ENCODE measurements around the gene IFNL3. TPM values are rescaled to one million over a fixed set of nuclear protein-coding genes. Genes with fewer than 3 reads are reported as not detected.

IFNL3 gene
- total RNA-seq, 1 donor from 2014 or later = not detected

GRCh38 chr19:39261704-39262103 lies 16.9 kb upstream of the IFNL3 start:
- no peak overlapping the region for H3K4me3 Mint-ChIP-seq (ENCODE audit: unreplicated experiment)
- peaks cover 4% of the 10 kb centered on the region for H3K9me3 Mint-ChIP-seq (ENCODE audit: unreplicated experiment)
- H3K27me3 ChIP-seq (ENCODE audit: insufficient read depth, low read length) = peaks cover 36% of the 10 kb centered on the region
- no peak for FAIRE-seq
- TF ChIP-seq EZH2 (IDR thresholded peaks at IDR 0.05; ENCODE audit: insufficient read depth, low read length) = no peak
- TF ChIP-seq, protein P1, sequence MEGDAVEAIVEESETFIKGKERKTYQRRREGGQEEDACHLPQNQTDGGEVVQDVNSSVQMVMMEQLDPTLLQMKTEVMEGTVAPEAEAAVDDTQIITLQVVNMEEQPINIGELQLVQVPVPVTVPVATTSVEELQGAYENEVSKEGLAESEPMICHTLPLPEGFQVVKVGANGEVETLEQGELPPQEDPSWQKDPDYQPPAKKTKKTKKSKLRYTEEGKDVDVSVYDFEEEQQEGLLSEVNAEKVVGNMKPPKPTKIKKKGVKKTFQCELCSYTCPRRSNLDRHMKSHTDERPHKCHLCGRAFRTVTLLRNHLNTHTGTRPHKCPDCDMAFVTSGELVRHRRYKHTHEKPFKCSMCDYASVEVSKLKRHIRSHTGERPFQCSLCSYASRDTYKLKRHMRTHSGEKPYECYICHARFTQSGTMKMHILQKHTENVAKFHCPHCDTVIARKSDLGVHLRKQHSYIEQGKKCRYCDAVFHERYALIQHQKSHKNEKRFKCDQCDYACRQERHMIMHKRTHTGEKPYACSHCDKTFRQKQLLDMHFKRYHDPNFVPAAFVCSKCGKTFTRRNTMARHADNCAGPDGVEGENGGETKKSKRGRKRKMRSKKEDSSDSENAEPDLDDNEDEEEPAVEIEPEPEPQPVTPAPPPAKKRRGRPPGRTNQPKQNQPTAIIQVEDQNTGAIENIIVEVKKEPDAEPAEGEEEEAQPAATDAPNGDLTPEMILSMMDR (IDR thresholded peaks at IDR 0.05; ENCODE audit: insufficient read depth, low read depth, low read length) = no peak
- H3K27ac Mint-ChIP-seq (ENCODE audit: unreplicated experiment) = no peak overlapping the region
- H3K9me3 ChIP-seq (ENCODE audit: insufficient read depth, low read depth, low read length) = no peaks in the 10 kb centered on the region
- no peaks in the 10 kb centered on the region for H4K20me1 ChIP-seq (ENCODE audit: insufficient read depth, low read length)
- peaks cover 49% of the 10 kb centered on the region for H3K27me3 Mint-ChIP-seq (ENCODE audit: low read depth, unreplicated experiment)
- H3K4me1 ChIP-seq (ENCODE audit: insufficient read depth, low read length) = no peaks in the 10 kb centered on the region
- no peak overlapping the region for H2AFZ ChIP-seq (ENCODE audit: low read depth, low read length)
- no peak overlapping the region for H3K9ac ChIP-seq (ENCODE audit: low read length)
- H3K79me2 ChIP-seq (ENCODE audit: insufficient read depth, low read length) = no peaks in the 10 kb centered on the region
- H3K36me3 ChIP-seq (ENCODE audit: insufficient read depth, low read length) = no peaks in the 10 kb centered on the region
- DNase-seq (ENCODE audit: low read depth) = no peak
- no peak overlapping the region for H3K4me3 ChIP-seq (ENCODE audit: insufficient read depth, low read depth, low read length)
- no peaks in the 10 kb centered on the region for H3K36me3 Mint-ChIP-seq (ENCODE audit: low read depth, unreplicated experiment)
- peaks cover 4% of the 10 kb centered on the region for H3K4me1 Mint-ChIP-seq (ENCODE audit: low read depth, unreplicated experiment)
- no peak overlapping the region for H3K27ac ChIP-seq (ENCODE audit: low read depth, low read length)
- no peak overlapping the region for H3K4me2 ChIP-seq (ENCODE audit: low read length)

- no peaks in the 10 kb centered on the region for H3K9me3 ChIP-seq (ENCODE audit: insufficient read depth, low read depth, low read length)
- H4K20me1 ChIP-seq (ENCODE audit: insufficient read depth, low read length) = no peaks in the 10 kb centered on the region
- no peak for FAIRE-seq
- Mint-ChIP-seq H3K27me3 (ENCODE audit: low read depth, unreplicated experiment) (peaks cover 53% of the 10 kb centered on the region), H3K4me3 (ENCODE audit: unreplicated experiment) (no peak overlapping the region), H3K36me3 (ENCODE audit: low read depth, unreplicated experiment) (no peaks in the 10 kb centered on the region), H3K27ac (ENCODE audit: unreplicated experiment) (no peak overlapping the region), H3K4me1 (ENCODE audit: low read depth, unreplicated experiment) (peaks cover 4% of the 10 kb centered on the region), H3K9me3 (ENCODE audit: unreplicated experiment) (peaks cover 3% of the 10 kb centered on the region)
- H3K4me3 ChIP-seq (ENCODE audit: insufficient read depth, low read depth, low read length) = no peak overlapping the region
- TF ChIP-seq, protein P1 (IDR thresholded peaks at IDR 0.05; ENCODE audit: insufficient read depth, low read depth, low read length) = no peak
- no peak for TF ChIP-seq EZH2 (IDR thresholded peaks at IDR 0.05; ENCODE audit: insufficient read depth, low read length)
- no peak overlapping the region for H3K27ac ChIP-seq (ENCODE audit: low read depth, low read length)
- H2AFZ ChIP-seq (ENCODE audit: low read depth, low read length) = no peak overlapping the region
- H3K4me2 ChIP-seq (ENCODE audit: low read length) = no peak overlapping the region
- no peaks in the 10 kb centered on the region for H3K36me3 ChIP-seq (ENCODE audit: insufficient read depth, low read length)
- no peaks in the 10 kb centered on the region for H3K4me1 ChIP-seq (ENCODE audit: insufficient read depth, low read length)
- peaks cover 15% of the 10 kb centered on the region for H3K27me3 ChIP-seq (ENCODE audit: insufficient read depth, low read length)
- DNase-seq (ENCODE audit: low read depth) = no peak
- no peaks in the 10 kb centered on the region for H3K79me2 ChIP-seq (ENCODE audit: insufficient read depth, low read length)
- no peak overlapping the region for H3K9ac ChIP-seq (ENCODE audit: low read length)
These were observed 12.4 kb upstream of the IFNL3 start for GRCh38 chr19:39257227-39257626.

- Histone ChIP-seq H3K27ac (ENCODE audit: low read depth, low read length) (no peak overlapping the region), H3K79me2 (ENCODE audit: insufficient read depth, low read length) (no peaks in the 10 kb centered on the region), H2AFZ (ENCODE audit: low read depth, low read length) (no peak overlapping the region), H3K27me3 (ENCODE audit: insufficient read depth, low read length) (peaks cover 21% of the 10 kb centered on the region), H3K4me3 (ENCODE audit: insufficient read depth, low read depth, low read length) (no peak overlapping the region), H3K4me2 (ENCODE audit: low read length) (no peak overlapping the region), H3K36me3 (ENCODE audit: insufficient read depth, low read length) (no peaks in the 10 kb centered on the region), H3K4me1 (ENCODE audit: insufficient read depth, low read length) (no peaks in the 10 kb centered on the region), H4K20me1 (ENCODE audit: insufficient read depth, low read length) (no peaks in the 10 kb centered on the region), H3K9ac (ENCODE audit: low read length) (no peak overlapping the region), H3K9me3 (ENCODE audit: insufficient read depth, low read depth, low read length) (no peaks in the 10 kb centered on the region)
- peaks cover 3% of the 10 kb centered on the region for H3K9me3 Mint-ChIP-seq (ENCODE audit: unreplicated experiment)
- H3K4me1 Mint-ChIP-seq (ENCODE audit: low read depth, unreplicated experiment) = peaks cover 4% of the 10 kb centered on the region
- TF ChIP-seq, protein P1 (IDR thresholded peaks at IDR 0.05; ENCODE audit: insufficient read depth, low read depth, low read length) = no peak
- TF ChIP-seq EZH2 (IDR thresholded peaks at IDR 0.05; ENCODE audit: insufficient read depth, low read length) = no peak
- no peaks in the 10 kb centered on the region for H3K36me3 Mint-ChIP-seq (ENCODE audit: low read depth, unreplicated experiment)
- peaks cover 59% of the 10 kb centered on the region for H3K27me3 Mint-ChIP-seq (ENCODE audit: low read depth, unreplicated experiment)
- H3K27ac Mint-ChIP-seq (ENCODE audit: unreplicated experiment) = no peak overlapping the region
- no peak for FAIRE-seq
- no peak for DNase-seq (ENCODE audit: low read depth)
- H3K4me3 Mint-ChIP-seq (ENCODE audit: unreplicated experiment) = no peak overlapping the region
These were observed 9.9 kb upstream of the IFNL3 start for GRCh38 chr19:39254531-39255345.

Data from astrocyte (in vitro differentiated cells and primary cell).